Breast epithelium (tissue), 4 donors: ENCODE results near the gene COG2. TPM values are rescaled to one million over a fixed set of nuclear protein-coding genes. Genes with fewer than 3 reads are reported as not detected.
"Not testable (repeated sequence)": the region's sequence is repeated elsewhere in the genome, so short reads cannot be mapped to it uniquely, and the experiment has no call there.

Experiments
- DNase-seq, 2 donors: peaks; one replicate each; pipeline ENCODE4 v3.0.0-alpha.2; 2019; ENCODE audit warnings: low spot score in 2 of 2
- H3K27ac ChIP-seq, 2 donors: fragments of 200-600 bp; sonication (generic) in 1 of 2; one replicate each; pipeline ENCODE4 v1.5.1; 2016 to 2019; ENCODE audit warnings: mild to moderate bottlenecking in 1 of 2
- H3K27me3 ChIP-seq, 2 donors: fragments of 200-600 bp; sonication (generic) in 1 of 2; one replicate each; pipeline versions ENCODE4 v1.5.1 to v1.6.0; 2017 to 2019; ENCODE audit warnings: control low read depth in 1 of 2, mild to moderate bottlenecking in 1 of 2
- H3K36me3 ChIP-seq: fragments of 200-600 bp; one replicate; pipeline ENCODE4 v1.5.1; 2019
- H3K4me1 ChIP-seq, 2 donors: fragments of 200-600 bp; sonication (generic); one replicate each; pipeline ENCODE4 v1.5.1; 2016 to 2019; ENCODE audit warnings: control low read depth in 1 of 2
- H3K4me3 ChIP-seq, 3 donors: fragments of 200-600 bp; sonication (generic); 1 replicate in 2 of 3; 2 replicates in 1 of 3; pipeline ENCODE4 v1.5.1; 2016 to 2019; ENCODE audit warnings: mild to moderate bottlenecking in 3 of 3, moderate library complexity in 2 of 3
- H3K9me3 ChIP-seq, 2 donors: fragments of 200-600 bp; sonication (generic) in 1 of 2; one replicate each; pipeline ENCODE4 v1.5.1; 2016 to 2019; ENCODE audit warnings: control low read depth in 1 of 2
- POLR2A ChIP-seq: fragments of 450-650 bp; IDR thresholded peaks from one replicate; pipeline ENCODE4 v1.6.1; 2016; ENCODE audit warnings: antibody characterized with exemption, mild to moderate bottlenecking, moderate library complexity
- POLR2AphosphoS5 ChIP-seq, 3 donors: sonication (generic); formaldehyde crosslinking; IDR thresholded peaks; one replicate each; pipeline ENCODE4 v1.6.1; 2017; ENCODE audit warnings: antibody characterized with exemption in 3 of 3
- intact Hi-C: fragments of 100-400 bp; cut with DNase I; formaldehyde crosslinking; loops from one replicate; pipeline ENCODE4 v1.15.1; 2023; ENCODE audit warnings: low total_unique reads
- total RNA-seq, 3 donors: library from RNA; depleted of rRNA; stranded (reverse); fragments of >200 nt; gene quantifications; one replicate each; pipeline ENCODE4 v1.1.0, GENCODE V29; 2016
- TF ChIP-seq, protein P1 (sequence below), 3 donors: fragments of 450-650 bp; IDR thresholded peaks; one replicate each; pipeline ENCODE4 v1.5.1; 2016 to 2017; ENCODE audit warnings: antibody characterized with exemption in 3 of 3, mild to moderate bottlenecking in 3 of 3, moderate library complexity in 3 of 3

The COG2 gene
- total RNA-seq, 3 donors from 2014 or later, result 22.9 to 44.3 (median 33.4) TPM

DNA sequence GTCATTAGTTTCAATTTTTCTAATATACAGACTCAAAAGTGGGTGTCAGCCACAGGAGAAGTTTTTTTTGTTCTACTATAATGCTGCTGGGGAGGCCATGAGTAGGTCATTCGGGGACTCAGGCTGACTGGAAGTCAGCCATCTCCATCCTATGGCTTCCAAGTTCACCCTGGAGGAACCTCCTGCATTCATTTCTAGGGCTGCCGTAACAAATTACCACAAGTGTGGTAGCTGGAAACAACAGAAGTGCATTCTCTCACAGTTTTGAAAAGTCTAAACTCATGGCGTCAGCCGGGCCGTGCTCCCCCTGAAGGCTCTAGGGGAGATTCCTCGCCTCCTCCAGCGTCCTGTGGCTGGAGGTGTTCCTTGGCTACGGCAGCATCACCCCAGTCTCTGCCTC, 53.9 kb downstream of the COG2 start:
- Histone ChIP-seq H3K4me1 (no peaks in the 10 kb centered on the region), H3K4me3 (no peak overlapping the region), H3K27me3 (no peaks in the 10 kb centered on the region), H3K27ac (no peak overlapping the region), H3K36me3 (no peaks in the 10 kb centered on the region), H3K9me3 (no peaks in the 10 kb centered on the region)
- TF ChIP-seq POLR2AphosphoS5 (IDR thresholded peaks at IDR 0.05) (no peak), POLR2A (no peak)
- TF ChIP-seq, protein P1, sequence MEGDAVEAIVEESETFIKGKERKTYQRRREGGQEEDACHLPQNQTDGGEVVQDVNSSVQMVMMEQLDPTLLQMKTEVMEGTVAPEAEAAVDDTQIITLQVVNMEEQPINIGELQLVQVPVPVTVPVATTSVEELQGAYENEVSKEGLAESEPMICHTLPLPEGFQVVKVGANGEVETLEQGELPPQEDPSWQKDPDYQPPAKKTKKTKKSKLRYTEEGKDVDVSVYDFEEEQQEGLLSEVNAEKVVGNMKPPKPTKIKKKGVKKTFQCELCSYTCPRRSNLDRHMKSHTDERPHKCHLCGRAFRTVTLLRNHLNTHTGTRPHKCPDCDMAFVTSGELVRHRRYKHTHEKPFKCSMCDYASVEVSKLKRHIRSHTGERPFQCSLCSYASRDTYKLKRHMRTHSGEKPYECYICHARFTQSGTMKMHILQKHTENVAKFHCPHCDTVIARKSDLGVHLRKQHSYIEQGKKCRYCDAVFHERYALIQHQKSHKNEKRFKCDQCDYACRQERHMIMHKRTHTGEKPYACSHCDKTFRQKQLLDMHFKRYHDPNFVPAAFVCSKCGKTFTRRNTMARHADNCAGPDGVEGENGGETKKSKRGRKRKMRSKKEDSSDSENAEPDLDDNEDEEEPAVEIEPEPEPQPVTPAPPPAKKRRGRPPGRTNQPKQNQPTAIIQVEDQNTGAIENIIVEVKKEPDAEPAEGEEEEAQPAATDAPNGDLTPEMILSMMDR (IDR thresholded peaks at IDR 0.05), result no peak
- intact Hi-C loops, result no loop called here
- no peak for DNase-seq

GRCh38 chr1:230696722-230697437, 54.6 kb downstream of the COG2 start:
- no peak for DNase-seq
- Histone ChIP-seq H3K9me3 (no peaks in the 10 kb centered on the region), H3K4me3 (no peak overlapping the region), H3K27ac (no peak overlapping the region), H3K4me1 (no peaks in the 10 kb centered on the region), H3K27me3 (no peaks in the 10 kb centered on the region), H3K36me3 (no peaks in the 10 kb centered on the region)
- TF ChIP-seq POLR2AphosphoS5 (IDR thresholded peaks at IDR 0.05) (no peak), POLR2A (no peak)
- TF ChIP-seq, protein P1 (IDR thresholded peaks at IDR 0.05), result no peak
- intact Hi-C loops, result no loop called here

- TF ChIP-seq, protein P1 (IDR thresholded peaks at IDR 0.05), result no peak
- TF ChIP-seq POLR2A, result no peak
- no peak for TF ChIP-seq POLR2AphosphoS5 (IDR thresholded peaks at IDR 0.05)
- Histone ChIP-seq H3K27ac (no peak overlapping the region), H3K4me1 (no peaks in the 10 kb centered on the region), H3K27me3 (no peaks in the 10 kb centered on the region), H3K4me3 (no peak overlapping the region), H3K9me3 (no peaks in the 10 kb centered on the region), H3K36me3 (no peaks in the 10 kb centered on the region)
- no peak for DNase-seq
- intact Hi-C loops, result no loop called here
These were observed 55.8 kb downstream of the COG2 start for GRCh38 chr1:230698130-230698529.

DNA sequence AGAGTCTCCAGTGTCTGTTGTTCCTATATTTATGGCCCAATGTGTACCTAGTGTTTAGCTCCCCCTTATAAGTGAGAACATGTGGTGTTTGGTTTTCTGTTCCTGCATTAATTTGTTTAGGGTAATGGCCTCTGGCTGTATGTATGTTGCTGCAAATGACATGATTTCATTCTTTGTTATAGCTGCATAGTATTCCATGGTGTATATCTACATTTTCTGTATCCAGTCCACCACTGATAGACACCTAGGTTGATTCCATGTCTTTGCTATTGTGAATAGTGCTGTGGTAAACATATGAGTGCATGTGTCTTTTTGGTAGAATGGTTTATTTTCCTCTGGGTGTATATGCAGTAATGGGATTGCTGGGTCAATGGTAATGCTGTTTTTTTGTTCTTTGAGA, 56.7 kb downstream of the COG2 start:
- DNase-seq, H3K27me3 ChIP-seq, H3K9me3 ChIP-seq, intact Hi-C loops, H3K36me3 ChIP-seq, H3K4me1 ChIP-seq, H3K27ac ChIP-seq, H3K4me3 ChIP-seq: not testable (repeated sequence)

GRCh38 chr1:230699716-230700115, 57.4 kb downstream of the COG2 start:
- no peak for DNase-seq
- H3K4me3 ChIP-seq, result no peak overlapping the region
- H3K9me3 ChIP-seq, result no peaks in the 10 kb centered on the region
- TF ChIP-seq POLR2A (no peak), POLR2AphosphoS5 (IDR thresholded peaks at IDR 0.05) (no peak)
- TF ChIP-seq, protein P1 (IDR thresholded peaks at IDR 0.05), result no peak
- no peaks in the 10 kb centered on the region for H3K36me3 ChIP-seq
- no peaks in the 10 kb centered on the region for H3K27me3 ChIP-seq
- intact Hi-C loops, result no loop called here
- H3K27ac ChIP-seq, result no peak overlapping the region
- H3K4me1 ChIP-seq, result no peaks in the 10 kb centered on the region
